Activated CD4-positive, alpha-beta T cell treated with anti-CD3 and anti-CD28 coated beads, Interleukin-2, amount 50 U/mL, for 24 hours (primary cell): ENCODE results near the gene HCRTR2.
"Not testable (repeated sequence)": the region's sequence is repeated elsewhere in the genome, so short reads cannot be mapped to it uniquely, and the experiment has no call there.

Source experiments
- DNase-seq, 2 donors: peaks; one replicate each; pipeline ENCODE4 v3.0.0-alpha.2; 2020; ENCODE audit warnings: low read depth in 1 of 2, low spot score in 1 of 2

Gene HCRTR2

DNA sequence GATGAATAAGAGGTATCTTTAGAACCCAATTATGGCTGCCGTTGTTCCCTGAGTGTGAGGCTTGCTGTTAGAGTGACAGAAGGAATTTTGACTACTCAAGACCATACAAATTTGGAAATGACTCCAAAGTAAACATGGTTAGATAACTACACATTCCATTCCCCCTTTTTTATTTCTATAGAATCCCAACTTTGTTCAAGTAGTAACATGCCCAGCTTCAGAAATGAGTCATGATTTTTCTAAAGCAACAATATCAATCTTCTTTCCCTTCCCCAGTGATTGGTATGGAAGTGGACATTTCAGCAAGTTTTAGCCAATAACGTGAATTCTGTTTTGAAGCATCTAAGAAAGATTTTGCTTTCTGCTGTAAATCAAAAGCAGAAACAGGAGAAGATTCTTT, 37.8 kb downstream of the HCRTR2 start:
- no peak for DNase-seq

DNA sequence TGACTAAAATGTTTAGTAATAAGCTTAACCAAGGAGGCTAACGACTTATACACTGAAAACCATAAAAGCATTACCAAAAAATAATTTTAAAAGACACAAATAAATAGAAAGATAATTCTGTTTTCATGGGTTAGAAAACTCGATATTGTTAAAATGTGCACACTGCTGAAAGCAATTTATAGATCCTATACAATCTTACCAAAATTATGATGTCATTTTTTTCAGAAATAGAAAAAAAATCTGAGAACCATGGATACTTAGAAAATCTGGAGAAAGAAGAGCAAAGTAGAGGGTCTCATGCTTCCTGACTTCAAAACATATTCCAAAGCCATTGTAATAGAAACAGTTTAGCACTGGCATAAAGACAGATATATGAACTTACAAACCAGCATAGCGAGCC, 46.6 kb downstream of the HCRTR2 start:
- DNase-seq, result no peak

DNA sequence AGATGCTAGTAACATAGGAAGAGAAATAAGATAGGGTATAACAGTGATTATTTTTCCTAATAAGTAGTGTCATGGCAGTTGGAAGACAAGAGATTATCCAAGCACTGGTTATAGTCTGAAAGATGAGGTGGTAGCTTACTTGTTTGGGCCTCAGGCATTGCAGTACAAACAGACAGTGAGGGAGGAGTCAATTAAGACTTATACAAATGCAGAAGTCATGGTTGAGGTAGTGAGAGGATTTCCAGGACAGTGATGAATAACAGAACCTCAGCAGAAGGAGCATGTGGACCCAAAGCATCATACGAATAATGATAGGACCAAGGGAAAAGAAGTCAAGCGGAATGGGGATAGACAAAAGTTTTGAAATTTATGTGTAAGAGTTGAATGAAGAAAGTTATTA, 53.5 kb downstream of the HCRTR2 start:
- DNase-seq, result no peak

DNA sequence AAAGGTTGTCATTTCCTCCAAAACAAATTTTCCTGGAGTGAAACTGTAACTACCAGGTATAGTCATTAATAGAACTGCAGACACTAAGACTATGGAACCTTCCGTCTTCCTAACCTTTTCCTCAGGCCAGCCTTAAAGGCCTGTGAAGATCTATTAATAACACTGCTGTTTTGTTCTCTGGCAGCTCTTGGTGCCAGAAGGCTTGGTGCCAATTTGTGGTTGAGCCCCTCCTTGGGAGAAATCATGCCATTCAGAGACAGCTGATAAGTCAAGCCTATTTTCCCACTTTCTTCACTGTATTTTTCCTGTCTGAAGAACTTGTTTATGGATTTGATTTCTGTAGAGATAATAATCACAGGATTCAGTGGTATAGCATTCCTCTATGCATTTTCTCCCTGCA, 64.8 kb downstream of the HCRTR2 start:
- no peak for DNase-seq

DNA sequence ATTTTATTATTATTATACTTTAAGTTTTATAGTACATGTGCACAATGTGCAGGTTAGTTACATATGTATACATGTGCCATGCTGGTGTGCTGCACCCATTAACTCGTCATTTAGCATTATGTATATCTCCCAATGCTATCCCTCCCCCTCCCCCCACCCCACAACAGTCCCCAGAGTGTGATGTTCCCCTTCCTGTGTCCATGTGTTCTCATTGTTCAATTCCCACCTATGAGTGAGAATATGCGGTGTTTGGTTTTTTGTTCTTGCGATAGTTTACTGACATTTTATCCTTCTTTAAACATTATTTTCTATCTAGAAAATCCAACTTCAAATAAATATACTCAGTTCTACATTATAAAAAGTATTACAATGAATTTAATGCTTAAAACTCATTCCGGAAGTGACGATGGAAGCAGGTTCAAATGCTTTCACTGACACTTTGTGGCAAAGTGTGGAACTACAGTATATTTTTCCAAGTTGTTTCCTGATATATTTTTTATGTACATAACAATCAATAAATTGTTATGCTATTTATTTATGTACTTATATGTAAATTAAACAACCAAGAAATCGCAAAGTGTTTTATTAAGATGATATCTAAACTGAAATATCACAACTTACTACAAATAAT, 66.8 kb downstream of the HCRTR2 start:
- not testable (repeated sequence) for DNase-seq

DNA sequence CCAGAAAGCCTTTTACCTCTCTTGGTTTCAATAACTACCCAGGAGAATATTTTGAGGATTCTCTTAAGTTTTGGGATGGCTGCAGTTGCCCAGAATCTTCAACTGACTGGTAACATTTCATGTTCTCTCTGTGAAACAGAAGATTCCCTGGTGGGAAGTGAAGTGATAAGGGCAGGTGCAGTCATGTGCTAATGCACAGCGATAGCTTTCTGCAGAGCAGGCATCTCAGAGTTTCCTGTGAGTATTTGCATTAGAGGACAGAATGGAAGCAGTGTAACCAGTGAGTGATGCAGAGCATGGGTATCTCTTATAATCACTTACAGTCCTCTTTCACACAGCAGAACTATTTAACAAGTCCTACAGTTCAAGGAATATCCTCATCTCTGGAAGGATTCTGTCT, 76.1 kb downstream of the HCRTR2 start:
- DNase-seq, result no peak

DNA sequence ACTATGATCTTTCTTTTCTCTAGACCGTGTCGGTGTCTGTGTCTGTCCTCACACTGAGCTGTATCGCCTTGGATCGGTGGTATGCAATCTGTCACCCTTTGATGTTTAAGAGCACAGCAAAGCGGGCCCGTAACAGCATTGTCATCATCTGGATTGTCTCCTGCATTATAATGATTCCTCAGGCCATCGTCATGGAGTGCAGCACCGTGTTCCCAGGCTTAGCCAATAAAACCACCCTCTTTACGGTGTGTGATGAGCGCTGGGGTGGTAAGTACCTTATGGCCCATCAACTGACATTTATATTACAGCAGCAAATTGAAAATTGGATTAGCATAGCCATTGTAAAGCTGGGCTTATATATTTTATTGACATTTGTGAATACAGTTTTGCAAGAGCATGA, 80.8 kb downstream of the HCRTR2 start:
- no peak for DNase-seq

DNA sequence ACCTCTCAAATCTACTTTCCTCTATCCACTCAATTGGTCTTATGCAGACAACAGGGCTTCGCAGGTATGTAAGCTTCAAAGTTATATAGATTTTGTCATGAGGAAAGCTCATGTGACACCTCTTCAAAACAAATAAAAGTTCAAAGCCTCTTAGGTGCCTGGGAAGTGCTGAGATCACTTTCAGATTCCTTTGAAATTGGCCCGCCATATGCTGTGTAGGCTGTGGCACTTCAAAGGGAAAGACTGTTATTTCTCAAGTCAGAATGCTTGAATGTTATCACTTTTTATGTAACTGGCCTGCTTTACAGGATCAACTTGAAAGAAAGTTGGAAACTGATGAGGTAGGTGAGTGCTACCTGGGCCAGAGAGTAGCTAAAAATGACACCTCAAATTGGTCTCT, 85.9 kb downstream of the HCRTR2 start:
- no peak for DNase-seq

DNA sequence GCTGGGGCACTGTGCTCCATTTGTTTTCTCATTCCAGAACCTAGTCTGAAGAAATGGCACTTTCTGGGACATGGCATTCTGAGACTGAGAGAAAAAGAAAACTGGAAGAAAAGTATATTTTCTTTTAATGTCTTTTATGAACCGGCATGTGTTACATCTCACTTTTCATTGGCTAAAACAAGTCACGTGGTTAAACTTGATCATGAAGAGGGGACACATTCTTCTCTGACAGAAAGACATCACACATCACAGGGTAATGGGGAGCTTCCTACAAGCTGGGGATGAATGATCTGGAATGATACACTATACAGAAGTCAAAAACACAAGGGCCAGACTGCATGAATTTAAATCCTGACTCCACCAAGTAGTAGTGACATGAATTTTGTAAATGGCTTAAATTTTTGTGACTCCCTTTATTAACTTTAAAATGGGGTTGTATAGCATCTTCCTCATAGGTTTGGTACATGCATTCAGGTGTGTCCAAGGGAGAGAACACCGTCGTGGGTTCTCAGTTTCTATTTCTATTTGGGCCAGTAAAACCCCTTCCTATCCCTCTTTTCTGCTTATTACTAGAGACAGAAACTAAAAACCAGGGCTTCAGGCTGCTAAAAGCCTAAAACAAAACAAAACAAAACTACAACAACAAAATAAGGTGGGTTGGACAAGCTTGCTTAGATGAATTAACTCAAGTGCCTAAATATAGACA, 91.2 kb downstream of the HCRTR2 start:
- no peak for DNase-seq

DNA sequence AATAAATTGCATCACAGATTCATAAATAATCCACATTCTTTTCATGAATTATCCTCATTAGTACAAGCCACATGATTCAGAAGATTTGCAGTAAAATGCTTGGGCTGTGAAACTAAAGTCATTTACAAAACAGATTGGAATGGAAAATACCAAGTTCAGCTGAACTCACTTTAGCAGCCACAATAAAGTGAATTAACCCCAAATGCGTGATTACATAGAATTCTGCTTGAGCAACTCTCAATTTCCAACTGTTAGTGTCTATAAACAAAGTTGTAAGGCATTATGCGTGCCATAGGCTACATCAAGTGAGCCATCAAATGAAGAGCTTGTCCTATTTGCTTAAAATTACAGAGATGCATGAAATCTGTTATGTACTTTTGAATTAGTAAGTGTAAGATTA, 92.6 kb downstream of the HCRTR2 start:
- DNase-seq, result no peak

DNA sequence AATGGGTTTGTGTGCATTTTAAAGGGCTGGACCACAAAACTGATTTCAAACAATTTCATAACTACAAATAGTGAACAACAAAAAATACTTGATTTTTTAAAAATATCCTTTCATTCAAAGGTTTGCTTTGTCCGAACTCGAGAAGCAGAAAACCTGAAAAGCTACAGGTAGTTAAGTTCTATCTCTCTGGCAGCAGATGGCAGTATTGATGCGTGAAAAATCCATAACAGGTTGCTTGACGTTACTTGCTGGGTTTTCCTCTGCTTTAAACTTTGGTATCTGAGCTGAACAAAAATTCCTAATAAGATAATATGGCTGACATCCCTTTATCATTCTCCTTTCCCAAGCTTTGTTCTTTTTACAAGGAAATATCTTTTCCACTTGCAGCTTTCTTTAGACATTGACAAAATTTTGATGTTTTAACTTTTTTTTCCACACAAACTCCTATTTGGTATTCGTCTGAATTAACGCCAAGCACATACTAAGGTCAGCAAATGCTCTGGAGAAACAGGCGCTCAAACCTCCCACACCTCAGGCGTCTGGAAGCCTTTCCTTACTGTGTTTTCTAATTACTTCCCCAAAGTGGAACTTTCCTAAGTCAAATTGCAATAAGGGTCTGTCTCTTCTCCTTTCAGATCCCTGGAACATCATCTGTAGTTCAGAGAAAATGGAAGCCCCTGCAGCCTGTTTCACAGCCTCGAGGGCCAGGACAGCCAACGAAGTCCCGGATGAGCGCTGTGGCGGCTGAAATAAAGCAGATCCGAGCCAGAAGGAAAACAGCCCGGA, 102.6 kb downstream of the HCRTR2 start:
- no peak for DNase-seq

DNA sequence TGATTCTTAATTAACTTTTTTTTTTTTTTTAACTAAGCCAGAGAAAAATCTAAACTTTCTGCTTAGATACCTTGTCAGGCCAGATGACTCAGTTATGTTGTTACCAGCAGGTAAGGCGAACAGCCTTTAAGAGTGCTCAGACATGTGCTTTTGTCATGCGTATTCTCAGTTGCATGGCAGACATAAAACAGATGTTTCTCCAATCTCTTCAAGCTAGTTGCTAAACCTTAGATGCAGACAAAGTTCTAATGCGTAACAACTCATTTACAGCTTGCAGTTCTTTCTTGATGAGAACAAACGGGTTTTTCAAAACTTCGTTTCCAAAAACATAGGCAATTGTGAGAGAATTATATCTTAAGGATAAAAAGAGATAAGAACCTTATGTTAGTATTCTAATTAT, 103.3 kb downstream of the HCRTR2 start:
- no peak for DNase-seq

DNA sequence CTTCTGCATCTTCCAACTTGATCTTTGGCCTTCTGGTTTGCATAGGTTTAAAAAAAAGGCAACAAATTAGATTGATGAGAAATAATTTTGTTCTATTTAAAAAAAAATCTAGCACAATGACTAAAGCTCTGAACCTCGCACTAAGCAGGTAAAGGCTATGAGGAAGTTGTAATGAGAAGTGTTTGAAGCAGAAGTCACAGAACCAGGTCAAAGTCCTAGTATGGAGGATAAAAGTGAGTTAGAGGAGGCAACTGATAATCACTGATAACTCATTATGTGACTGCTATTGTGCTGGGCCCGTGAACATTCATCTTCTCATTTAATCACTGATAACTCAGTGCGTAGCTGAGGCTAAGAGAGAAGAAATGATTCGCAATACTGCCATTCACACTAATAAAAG, 106.9 kb downstream of the HCRTR2 start:
- no peak for DNase-seq

DNA sequence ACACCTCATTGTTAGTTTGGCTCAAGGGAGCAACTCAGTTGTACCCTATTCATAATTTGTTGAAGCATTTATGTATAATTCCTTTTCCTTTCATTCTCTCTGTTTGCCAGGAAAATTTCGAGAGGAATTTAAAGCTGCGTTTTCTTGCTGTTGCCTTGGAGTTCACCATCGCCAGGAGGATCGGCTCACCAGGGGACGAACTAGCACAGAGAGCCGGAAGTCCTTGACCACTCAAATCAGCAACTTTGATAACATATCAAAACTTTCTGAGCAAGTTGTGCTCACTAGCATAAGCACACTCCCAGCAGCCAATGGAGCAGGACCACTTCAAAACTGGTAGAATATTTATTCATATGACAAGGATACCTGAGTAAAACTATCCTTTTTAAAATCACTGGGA, 107.8 kb downstream of the HCRTR2 start:
- no peak for DNase-seq

DNA sequence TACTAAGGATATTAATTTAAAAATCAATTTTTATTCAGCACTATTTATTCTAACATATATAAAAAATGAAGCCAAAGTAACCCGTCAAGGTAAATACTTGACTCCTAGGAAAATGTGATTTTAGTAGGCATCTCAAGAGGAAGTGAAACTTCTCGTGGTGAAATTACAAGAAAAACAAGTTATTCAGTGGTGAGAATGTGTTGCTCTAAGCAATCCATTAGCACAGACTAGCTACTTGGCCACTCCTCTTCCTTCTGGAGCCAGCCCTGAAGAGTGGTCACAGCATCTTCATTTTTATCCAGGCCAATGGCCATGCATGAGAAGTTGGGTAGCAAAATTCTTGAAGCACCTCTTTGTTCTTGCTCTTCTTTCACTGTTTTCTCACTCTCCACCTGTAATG, 112.5 kb downstream of the HCRTR2 start:
- DNase-seq, result no peak

DNA sequence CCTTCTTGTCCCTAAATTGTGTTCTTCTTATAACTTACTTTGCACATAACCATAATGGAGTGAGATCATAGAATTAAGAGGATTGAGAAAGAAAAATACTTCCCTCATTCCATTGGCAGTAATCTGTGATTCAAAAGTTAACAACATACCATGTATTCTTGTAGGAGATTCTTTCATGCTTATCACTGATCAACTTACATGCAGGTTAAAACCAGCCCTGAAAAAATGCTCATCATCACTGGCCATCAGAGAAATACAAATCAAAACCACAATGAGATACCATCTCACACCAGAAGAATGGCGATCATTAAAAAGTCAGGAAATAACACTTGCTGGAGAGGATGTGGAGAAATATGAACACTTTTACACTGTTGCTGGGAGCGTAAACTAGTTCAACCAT, 116.4 kb downstream of the HCRTR2 start:
- no peak for DNase-seq

DNA sequence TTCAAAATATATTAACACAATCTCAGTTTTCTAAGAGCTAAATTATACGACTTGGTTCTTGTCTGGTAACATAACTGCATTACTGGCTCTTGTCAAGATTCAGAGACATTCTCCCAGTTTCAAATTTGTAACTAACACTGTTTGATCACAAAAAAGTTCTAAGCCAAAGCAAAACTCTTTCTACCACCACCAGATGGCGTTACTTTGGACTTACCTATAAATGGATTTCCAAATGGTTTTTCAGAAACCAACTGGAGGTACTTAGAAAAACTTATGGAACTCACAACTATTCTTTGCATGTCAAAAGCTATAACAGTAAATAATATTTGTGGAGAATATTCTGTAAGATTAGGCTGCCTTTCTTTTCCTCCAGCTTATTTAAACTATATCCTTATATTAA, 118.8 kb downstream of the HCRTR2 start:
- DNase-seq, result no peak

DNA sequence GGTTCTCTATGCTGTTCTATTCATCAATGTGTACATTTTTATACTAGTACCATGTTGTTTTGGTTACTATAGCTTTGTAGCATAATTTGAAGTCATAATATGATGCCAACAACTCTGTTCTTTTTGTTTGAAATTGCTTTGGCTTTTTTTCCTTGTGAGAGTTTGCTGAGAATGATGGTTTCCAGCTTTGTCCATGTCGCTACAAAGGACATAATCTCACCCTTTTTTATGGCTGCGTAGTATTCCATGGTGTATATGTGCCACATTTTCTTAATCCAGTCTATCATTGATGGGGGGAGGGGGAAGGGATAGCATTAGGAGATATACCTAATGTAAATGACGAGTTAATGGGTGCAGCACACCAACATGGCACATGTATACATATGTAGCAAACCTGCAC, 122.9 kb downstream of the HCRTR2 start:
- DNase-seq, result not testable (repeated sequence)

DNA sequence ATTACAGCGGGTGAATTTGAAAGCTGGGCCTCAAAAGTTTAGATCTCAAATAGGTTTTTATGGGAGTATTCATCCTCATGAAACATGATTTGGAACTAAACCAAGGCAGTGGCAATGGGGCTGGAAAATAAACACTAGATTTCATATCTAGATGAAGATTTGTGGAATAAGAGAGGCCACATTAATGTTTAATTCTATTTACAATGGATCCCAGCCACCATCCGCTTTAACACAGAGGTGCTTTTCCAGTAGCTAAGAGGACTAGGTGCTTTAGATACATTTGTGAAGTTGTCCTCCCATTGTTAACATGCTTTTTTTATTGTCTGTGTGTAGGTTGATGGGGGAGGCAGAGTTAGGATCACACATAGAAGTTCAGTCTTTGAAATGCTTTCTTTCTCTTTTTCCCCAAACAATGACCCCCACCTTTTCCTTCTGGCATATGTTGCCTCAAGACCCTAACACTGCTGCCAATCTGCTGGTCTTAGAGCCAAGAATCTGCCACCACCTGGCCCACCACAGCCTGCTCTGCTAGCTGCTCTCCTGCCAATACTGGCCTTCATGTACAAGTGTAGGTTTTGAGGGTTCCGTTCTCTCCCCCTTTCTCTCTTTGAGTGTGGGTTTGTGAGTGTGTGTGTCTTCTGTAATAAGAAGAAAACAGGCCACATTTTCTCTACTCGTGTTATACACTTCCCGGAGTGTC, 125.1 kb downstream of the HCRTR2 start:
- DNase-seq, result no peak

DNA sequence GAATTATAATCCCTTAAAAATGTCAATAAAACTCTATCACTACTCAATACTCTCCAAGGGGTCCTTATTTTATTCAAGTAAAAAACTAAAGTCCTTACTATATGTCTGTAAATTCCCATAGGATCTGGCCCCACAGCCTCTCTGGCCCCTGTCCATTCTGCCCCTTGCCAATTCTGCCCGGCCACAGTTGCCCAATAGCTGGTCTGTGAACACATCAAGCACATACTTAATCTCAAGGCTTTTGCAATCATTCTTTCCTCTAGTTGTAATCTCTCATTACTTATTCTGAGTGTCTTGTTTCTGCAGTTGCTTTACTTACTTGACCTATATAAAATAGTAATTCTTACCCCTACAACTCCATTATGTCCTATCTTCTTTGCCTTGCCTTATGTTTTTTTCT, 130.4 kb downstream of the HCRTR2 start:
- no peak for DNase-seq

DNA sequence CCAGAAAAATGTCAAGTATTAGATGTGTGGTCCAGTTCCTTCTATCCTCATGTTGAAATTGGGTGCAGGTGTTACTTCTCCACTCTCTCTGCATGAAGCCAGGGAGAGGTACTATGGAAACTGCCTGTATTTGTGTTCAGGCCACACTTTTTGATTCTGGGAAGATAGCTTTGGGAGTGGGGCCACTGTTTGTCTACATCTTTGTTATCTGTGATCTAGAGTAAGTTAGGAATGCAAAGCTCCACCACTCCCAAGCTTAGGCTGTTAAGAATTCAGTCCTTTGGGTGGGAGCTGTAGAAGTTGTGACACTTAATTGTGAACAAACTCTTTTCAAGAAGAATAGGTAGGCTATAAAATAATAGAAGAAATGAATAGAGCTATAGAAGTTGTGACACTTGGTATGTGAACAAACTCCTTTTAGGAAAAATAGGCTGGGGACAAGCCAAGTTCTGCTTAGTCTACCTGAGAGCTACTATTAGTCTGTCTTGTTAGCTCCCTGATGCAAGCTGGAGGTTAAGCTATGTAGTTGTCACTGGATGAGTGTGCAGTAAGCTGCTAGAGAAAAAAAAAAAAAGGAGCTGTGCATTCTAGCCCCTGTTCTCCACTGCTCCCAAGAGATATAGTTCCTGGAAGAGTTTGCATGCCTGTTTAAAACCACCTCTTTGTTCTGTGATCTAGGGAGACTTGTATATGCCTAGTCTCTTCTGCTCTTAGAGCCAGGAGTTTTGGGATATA, 145.8 kb downstream of the HCRTR2 start:
- DNase-seq, result no peak
